Osteoblast (primary cell): Measurements from ENCODE around the gene KBTBD3. TPM values are rescaled to one million over a fixed set of nuclear protein-coding genes. Genes with fewer than 3 reads are reported as not detected.

ENCODE experiments used
- DNase-seq: peaks from one replicate; pipeline ENCODE4 v3.0.0; 2011; ENCODE audit warnings: low spot score, mixed read lengths; ENCODE audit not compliant: insufficient read length; ENCODE audit errors: missing footprints
- H2AFZ ChIP-seq: 2 replicates; pipeline ENCODE4 v1.6.0; 2011; ENCODE audit warnings: mild to moderate bottlenecking, low read length
- H3K27ac ChIP-seq: 2 replicates; pipeline ENCODE4 v1.5.1; 2011; ENCODE audit warnings: mild to moderate bottlenecking, low read depth, low read length, moderate library complexity
- H3K27me3 ChIP-seq: 2 replicates; pipeline ENCODE4 v1.6.0; 2012; ENCODE audit warnings: mild to moderate bottlenecking, control low read depth, inconsistent platforms, low read length, moderate library complexity; ENCODE audit not compliant: insufficient read depth
- H3K36me3 ChIP-seq: 2 replicates; pipeline ENCODE4 v1.5.1; 2011; ENCODE audit warnings: mild to moderate bottlenecking, low read length, control low read depth, moderate library complexity; ENCODE audit not compliant: insufficient read depth
- H3K4me1 ChIP-seq: 2 replicates; pipeline ENCODE4 v1.5.1; 2011; ENCODE audit warnings: mild to moderate bottlenecking, low read length, control low read depth, moderate library complexity; ENCODE audit not compliant: insufficient read depth
- H3K4me2 ChIP-seq: 2 replicates; pipeline ENCODE4 v1.6.0; 2011; ENCODE audit warnings: mild to moderate bottlenecking, low read length; ENCODE audit not compliant: insufficient read depth
- H3K4me3 ChIP-seq: fragments of 200-600 bp; sonication (generic); 3 replicates; pipeline ENCODE4 v1.5.1; 2012; ENCODE audit warnings: mild to moderate bottlenecking, low read length, inconsistent platforms; ENCODE audit not compliant: insufficient read depth
- H3K79me2 ChIP-seq: 2 replicates; pipeline ENCODE4 v1.6.0; 2012; ENCODE audit warnings: mild to moderate bottlenecking, low read length, control low read depth, inconsistent platforms; ENCODE audit not compliant: insufficient read depth
- H3K9me3 ChIP-seq: 2 replicates; pipeline ENCODE4 v1.5.1; 2011; ENCODE audit warnings: low read depth, low read length, control low read depth
- H4K20me1 ChIP-seq: 2 replicates; pipeline ENCODE4 v1.6.0; 2012; ENCODE audit warnings: mild to moderate bottlenecking, low read length, control low read depth; ENCODE audit not compliant: insufficient read depth
- total RNA-seq: library from RNA; depleted of rRNA; stranded (reverse); fragments of >200 nt; gene quantifications from 2 replicates; pipeline ENCODE4 v1.2.3, GENCODE V29; 2012
- TF ChIP-seq, protein P1 (sequence below): IDR thresholded peaks from 2 replicates; pipeline ENCODE4 v1.5.1; 2011; ENCODE audit warnings: mild to moderate bottlenecking, low read depth, low read length, moderate library complexity; ENCODE audit errors: extremely low read depth

The KBTBD3 gene
- total RNA-seq, 1 donor: 4.3 TPM

DNA sequence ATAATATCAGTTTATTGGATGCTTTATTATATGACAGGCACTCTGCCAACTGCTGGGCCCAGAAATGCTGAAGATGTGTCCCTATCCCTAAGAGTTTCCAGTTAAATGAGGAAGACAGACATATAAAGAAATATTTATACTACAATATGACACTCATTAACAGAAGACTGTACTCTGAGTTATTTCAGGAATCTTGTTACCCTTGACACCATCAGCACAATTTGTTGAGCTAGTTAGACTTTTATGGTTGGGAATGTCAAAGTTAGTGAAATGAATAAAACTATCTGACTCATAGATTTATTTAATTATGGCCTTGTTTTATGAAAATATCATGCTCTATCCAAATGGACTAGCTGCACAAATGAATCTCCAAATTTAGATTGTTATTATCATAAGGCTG lies 29.5 kb downstream of the KBTBD3 start:
- H3K36me3 ChIP-seq: no peaks in the 10 kb centered on the region
- no peaks in the 10 kb centered on the region for H3K9me3 ChIP-seq
- no peak overlapping the region for H3K27ac ChIP-seq
- TF ChIP-seq, protein P1, sequence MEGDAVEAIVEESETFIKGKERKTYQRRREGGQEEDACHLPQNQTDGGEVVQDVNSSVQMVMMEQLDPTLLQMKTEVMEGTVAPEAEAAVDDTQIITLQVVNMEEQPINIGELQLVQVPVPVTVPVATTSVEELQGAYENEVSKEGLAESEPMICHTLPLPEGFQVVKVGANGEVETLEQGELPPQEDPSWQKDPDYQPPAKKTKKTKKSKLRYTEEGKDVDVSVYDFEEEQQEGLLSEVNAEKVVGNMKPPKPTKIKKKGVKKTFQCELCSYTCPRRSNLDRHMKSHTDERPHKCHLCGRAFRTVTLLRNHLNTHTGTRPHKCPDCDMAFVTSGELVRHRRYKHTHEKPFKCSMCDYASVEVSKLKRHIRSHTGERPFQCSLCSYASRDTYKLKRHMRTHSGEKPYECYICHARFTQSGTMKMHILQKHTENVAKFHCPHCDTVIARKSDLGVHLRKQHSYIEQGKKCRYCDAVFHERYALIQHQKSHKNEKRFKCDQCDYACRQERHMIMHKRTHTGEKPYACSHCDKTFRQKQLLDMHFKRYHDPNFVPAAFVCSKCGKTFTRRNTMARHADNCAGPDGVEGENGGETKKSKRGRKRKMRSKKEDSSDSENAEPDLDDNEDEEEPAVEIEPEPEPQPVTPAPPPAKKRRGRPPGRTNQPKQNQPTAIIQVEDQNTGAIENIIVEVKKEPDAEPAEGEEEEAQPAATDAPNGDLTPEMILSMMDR: no peak
- H3K4me3 ChIP-seq: no peak overlapping the region
- no peak overlapping the region for H3K4me2 ChIP-seq
- H4K20me1 ChIP-seq: no peaks in the 10 kb centered on the region
- H2AFZ ChIP-seq: no peak overlapping the region
- DNase-seq: no peak
- no peaks in the 10 kb centered on the region for H3K4me1 ChIP-seq
- H3K27me3 ChIP-seq: no peaks in the 10 kb centered on the region
- H3K79me2 ChIP-seq: no peaks in the 10 kb centered on the region

DNA sequence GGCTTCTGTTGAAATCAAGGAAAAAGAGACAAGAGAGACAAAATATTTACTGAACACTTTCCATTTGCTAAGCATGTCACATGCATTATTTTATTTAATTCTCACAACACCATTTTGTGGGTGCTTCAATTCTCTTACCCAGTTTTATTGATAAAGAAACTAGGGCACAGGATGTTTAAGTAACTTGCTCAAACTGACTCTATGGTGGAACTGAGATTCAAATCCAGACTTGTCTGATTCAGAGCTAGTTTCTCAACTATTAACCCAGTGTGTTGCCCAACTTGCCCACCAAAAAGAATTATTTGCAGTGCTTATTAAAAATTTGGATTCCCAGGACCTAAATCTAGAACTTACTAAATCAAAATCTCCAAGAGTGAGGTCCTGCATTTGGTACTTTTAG lies 33.6 kb downstream of the KBTBD3 start:
- Histone ChIP-seq H3K4me3 (no peak overlapping the region), H3K79me2 (no peaks in the 10 kb centered on the region), H3K4me2 (no peak overlapping the region), H2AFZ (no peak overlapping the region), H3K27ac (no peak overlapping the region), H3K4me1 (no peaks in the 10 kb centered on the region), H4K20me1 (no peaks in the 10 kb centered on the region), H3K27me3 (no peaks in the 10 kb centered on the region), H3K9me3 (no peaks in the 10 kb centered on the region), H3K36me3 (no peaks in the 10 kb centered on the region)
- TF ChIP-seq, protein P1: no peak
- no peak for DNase-seq

- DNase-seq: no peak
- no peaks in the 10 kb centered on the region for H3K4me1 ChIP-seq
- no peak overlapping the region for H3K27ac ChIP-seq
- no peaks in the 10 kb centered on the region for H3K79me2 ChIP-seq
- H4K20me1 ChIP-seq: no peaks in the 10 kb centered on the region
- H3K4me2 ChIP-seq: no peak overlapping the region
- no peak overlapping the region for H3K4me3 ChIP-seq
- TF ChIP-seq, protein P1: no peak
- H3K9me3 ChIP-seq: no peaks in the 10 kb centered on the region
- H3K27me3 ChIP-seq: no peaks in the 10 kb centered on the region
- no peaks in the 10 kb centered on the region for H3K36me3 ChIP-seq
- H2AFZ ChIP-seq: no peak overlapping the region
Observed at GRCh38 chr11:106032861-106033260, 44.3 kb downstream of the KBTBD3 start.

GRCh38 chr11:106031936-106032335 lies 45.2 kb downstream of the KBTBD3 start:
- Histone ChIP-seq H3K36me3 (no peaks in the 10 kb centered on the region), H3K4me1 (no peaks in the 10 kb centered on the region), H3K79me2 (no peaks in the 10 kb centered on the region), H3K4me2 (no peak overlapping the region), H4K20me1 (no peaks in the 10 kb centered on the region), H3K9me3 (no peaks in the 10 kb centered on the region), H3K4me3 (no peak overlapping the region), H3K27ac (no peak overlapping the region), H3K27me3 (no peaks in the 10 kb centered on the region), H2AFZ (no peak overlapping the region)
- no peak for DNase-seq
- TF ChIP-seq, protein P1: no peak
